Amniotic stem cell (primary cell): ENCODE measurements around the gene MIP.
A peak's percentile ranks its signal among the peaks of the same experiment; 100 is the strongest.
"Not testable (repeated sequence)": the region's sequence is repeated elsewhere in the genome, so short reads cannot be mapped to it uniquely, and the experiment has no call there.

Experiments used
- DNase-seq: peaks from one replicate; lab custom pipeline; 2025; lab: John Stamatoyannopoulos, UW

MIP gene

GRCh38 chr12:56454557-56454956, at the start of gene MIP:
Gene MIP, minus strand, starts transcription at chr12:56454657. Its CDS starts 44 bp downstream, at chr12:56454613.
- no peak for DNase-seq

GRCh38 chr12:56499879-56500278, 45.4 kb upstream of the MIP start:
- DNase-seq, result not testable (repeated sequence)

- not testable (repeated sequence) for DNase-seq
Observed at GRCh38 chr12:56499452-56499851, 45.0 kb upstream of the MIP start.

GRCh38 chr12:56498126-56498902, 43.9 kb upstream of the MIP start:
- DNase-seq, result not testable (repeated sequence)

- not testable (repeated sequence) for DNase-seq
Observed at GRCh38 chr12:56496704-56497103, 42.2 kb upstream of the MIP start.

GRCh38 chr12:56494481-56494880, 40.0 kb upstream of the MIP start:
- DNase-seq, result not testable (repeated sequence)

GRCh38 chr12:56494106-56494415, 39.6 kb upstream of the MIP start:
- not testable (repeated sequence) for DNase-seq

GRCh38 chr12:56493409-56494105, 39.1 kb upstream of the MIP start:
- not testable (repeated sequence) for DNase-seq

GRCh38 chr12:56490360-56490759, 35.9 kb upstream of the MIP start:
- DNase-seq, result no peak

GRCh38 chr12:56488041-56488955, 33.8 kb upstream of the MIP start, which contains the start of gene GLS2:
Gene GLS2, minus strand, starts transcription at chr12:56488161. Its CDS starts 43 bp downstream, at chr12:56488118.
- peak; percentile 25 for DNase-seq

GRCh38 chr12:56487448-56488040, 33.1 kb upstream of the MIP start:
- DNase-seq, result no peak

GRCh38 chr12:56486694-56487093, 32.2 kb upstream of the MIP start:
- DNase-seq, result no peak

GRCh38 chr12:56484566-56484965, 30.1 kb upstream of the MIP start:
- DNase-seq, result no peak

- DNase-seq, result no peak
Observed at GRCh38 chr12:56479625-56480024, 25.2 kb upstream of the MIP start.

GRCh38 chr12:56477521-56478225, 23.2 kb upstream of the MIP start:
- DNase-seq, result no peak

GRCh38 chr12:56476972-56477432, 22.5 kb upstream of the MIP start:
- DNase-seq, result no peak

GRCh38 chr12:56476143-56476542, 21.7 kb upstream of the MIP start:
- no peak for DNase-seq

GRCh38 chr12:56474389-56474788, 19.9 kb upstream of the MIP start:
- no peak for DNase-seq

GRCh38 chr12:56469007-56469930, 14.8 kb upstream of the MIP start:
- no peak for DNase-seq
